SK-MEL-5 (cell line): ENCODE data around the gene ZNF594. TPM values are rescaled to one million over a fixed set of nuclear protein-coding genes. Genes with fewer than 3 reads are reported as not detected.
"Not testable (repeated sequence)": the region's sequence is repeated elsewhere in the genome, so short reads cannot be mapped to it uniquely, and the experiment has no call there.

ENCODE experiments used
- DNase-seq: peaks from one replicate; pipeline ENCODE4 v3.0.0-alpha.2; 2016; ENCODE audit warnings: low read depth, low spot score
- in situ Hi-C: cut with HindIII; loops from 2 replicates; pipeline ENCODE4 v1.10.0; 2016; ENCODE audit warnings: low sequenced_read_pairs, high pct_unique_total_duplicates, low pct_unique_long_range_greater_than_20kb
- total RNA-seq: library from RNA; depleted of rRNA; stranded (reverse); fragments of >200 nt; shearing (Covaris generic); gene quantifications from 2 replicates; pipeline ENCODE4 v1.2.3, GENCODE V29; 2014; rRNA removed

ZNF594 gene
- total RNA-seq, 1 experiment from 2014 or later: 7.5 TPM

DNA sequence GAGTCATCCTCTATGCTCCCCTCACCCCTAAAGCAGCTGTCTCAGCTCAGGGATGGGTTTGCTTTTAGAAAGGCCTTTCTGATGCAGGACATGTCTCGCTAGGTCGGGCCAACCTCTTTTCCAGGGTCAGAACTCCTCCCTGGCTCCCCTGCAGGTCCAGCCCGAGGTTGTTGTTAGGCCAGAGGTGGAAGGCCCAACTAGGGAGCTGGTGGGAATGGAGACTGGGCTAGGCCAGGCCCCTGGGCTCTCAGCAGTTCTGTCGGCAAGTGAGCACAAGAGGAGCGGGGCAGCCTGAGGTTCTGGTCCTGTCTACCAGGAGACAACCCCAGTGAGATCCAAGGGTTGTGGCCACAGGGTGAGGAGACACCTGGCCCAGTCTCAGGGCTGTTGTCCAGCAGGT is 61.0 kb downstream of the ZNF594 start:
- in situ Hi-C loops, DNase-seq: not testable (repeated sequence)

DNA sequence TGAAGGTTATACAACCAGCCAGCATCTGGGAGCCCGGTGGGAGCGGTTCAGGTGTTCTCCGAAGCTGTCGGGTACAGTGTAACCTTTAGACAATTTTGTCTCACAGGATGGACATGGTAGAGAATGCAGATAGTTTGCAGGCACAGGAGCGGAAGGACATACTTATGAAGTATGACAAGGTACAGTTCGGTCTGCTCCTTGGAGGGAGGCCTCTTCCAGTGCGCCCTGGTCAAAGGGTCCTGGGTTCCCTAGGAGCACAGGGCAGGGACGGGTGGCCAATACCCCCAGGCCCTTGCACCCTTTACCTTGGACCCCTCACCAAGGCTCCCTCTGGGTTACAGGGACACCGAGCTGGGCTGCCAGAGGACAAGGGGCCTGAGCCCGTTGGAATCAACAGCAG is 61.4 kb downstream of the ZNF594 start:
- in situ Hi-C loops: not testable (repeated sequence)

GRCh38 chr17:5129770-5130169 is 61.9 kb downstream of the ZNF594 start:
- in situ Hi-C loops: not testable (repeated sequence)

More for the DNA sequence above, 61.4 kb downstream of the ZNF594 start:
- not testable (repeated sequence) for DNase-seq

More at GRCh38 chr17:5129770-5130169, 61.9 kb downstream of the ZNF594 start:
- not testable (repeated sequence) for DNase-seq

Other genes with a start within 250 kb of the ZNF594 start
- gene PFN1, start 243.3 kb downstream of the ZNF594 start, total RNA-seq: 714 and 787 TPM in 2 replicates
- 3.6 and 4.3 TPM in 2 replicates for gene ENO3, start 240.7 kb downstream of the ZNF594 start, total RNA-seq
- 41.6 and 55.3 TPM in 2 replicates for gene SPAG7, start 224.1 kb downstream of the ZNF594 start, total RNA-seq
- 4.4 and 5.6 TPM in 2 replicates for gene CAMTA2, start 204.2 kb downstream of the ZNF594 start, total RNA-seq
- 0.16 and 0.24 TPM in 2 replicates for gene INCA1, start 194.3 kb downstream of the ZNF594 start, total RNA-seq
- gene KIF1C, start 193.9 kb downstream of the ZNF594 start, total RNA-seq: 48.2 and 54.7 TPM in 2 replicates
- not detected in 2 replicates for gene SLC52A1, start 156.4 kb downstream of the ZNF594 start, total RNA-seq
- 0.19 TPM in 1 of 2 replicates, not detected in the other for gene ZFP3, start 113.4 kb downstream of the ZNF594 start, total RNA-seq
- gene ZNF232, start 80.0 kb downstream of the ZNF594 start, total RNA-seq: 7.1 and 7.4 TPM in 2 replicates
- gene USP6, start 75.8 kb downstream of the ZNF594 start, total RNA-seq: not detected in 2 replicates
- gene SCIMP, start 43.0 kb upstream of the ZNF594 start, total RNA-seq: not detected in 2 replicates
- gene RABEP1, start 90.4 kb upstream of the ZNF594 start, total RNA-seq: 38.4 and 50.9 TPM in 2 replicates
- 136 and 152 TPM in 2 replicates for gene NUP88, start 227.8 kb upstream of the ZNF594 start, total RNA-seq
- gene RPAIN, start 228.3 kb upstream of the ZNF594 start, total RNA-seq: 48.9 and 49.0 TPM in 2 replicates
- 647 and 670 TPM in 2 replicates for gene C1QBP, start 247.3 kb upstream of the ZNF594 start, total RNA-seq